GM21526 (cell line): ENCODE data around the gene STK25.
A peak's percentile ranks its signal among the peaks of the same experiment; 100 is the strongest.
"Not testable (repeated sequence)": the region's sequence is repeated elsewhere in the genome, so short reads cannot be mapped to it uniquely, and the experiment has no call there.

Experiments
- ATAC-seq: cut with Tn5 transposase; IDR thresholded peaks from one replicate; pipeline ENCODE4 v1.9.1; 2021; ENCODE audit warnings: moderate library complexity; ENCODE audit not compliant: unreplicated experiment, low FRiP score

The STK25 gene

DNA sequence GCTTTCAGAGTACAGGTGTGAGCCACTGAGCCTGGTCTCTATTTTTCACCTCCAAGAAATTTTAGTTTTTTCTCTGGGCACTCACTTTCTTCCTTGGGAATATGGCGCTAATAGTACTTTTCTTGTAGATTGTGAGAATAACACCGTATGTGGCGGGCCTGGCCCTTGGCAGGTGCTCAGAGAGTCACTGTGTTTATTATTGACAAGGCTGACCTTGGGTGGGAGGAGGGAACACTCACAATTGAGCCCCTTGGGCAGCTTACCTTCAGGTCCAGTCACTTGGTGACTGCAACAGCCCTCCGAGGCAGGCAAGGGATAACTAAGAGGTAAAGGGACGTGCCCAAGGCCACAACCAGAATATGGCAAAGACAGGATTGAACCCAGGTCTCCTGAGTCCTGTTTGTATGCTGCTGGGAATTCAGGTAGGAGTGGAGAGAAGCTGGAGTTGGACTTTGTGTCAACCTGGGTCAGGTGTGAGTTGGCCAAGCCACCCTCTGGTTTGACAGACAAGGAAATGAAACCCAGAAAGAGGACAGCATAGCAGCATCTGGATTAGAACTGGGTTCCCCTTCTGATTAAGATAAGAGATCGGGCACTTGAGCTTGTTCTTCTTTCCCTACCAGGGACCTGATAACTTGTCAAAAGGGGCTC lies 2.8 kb upstream of the STK25 start:
- no peak for ATAC-seq

DNA sequence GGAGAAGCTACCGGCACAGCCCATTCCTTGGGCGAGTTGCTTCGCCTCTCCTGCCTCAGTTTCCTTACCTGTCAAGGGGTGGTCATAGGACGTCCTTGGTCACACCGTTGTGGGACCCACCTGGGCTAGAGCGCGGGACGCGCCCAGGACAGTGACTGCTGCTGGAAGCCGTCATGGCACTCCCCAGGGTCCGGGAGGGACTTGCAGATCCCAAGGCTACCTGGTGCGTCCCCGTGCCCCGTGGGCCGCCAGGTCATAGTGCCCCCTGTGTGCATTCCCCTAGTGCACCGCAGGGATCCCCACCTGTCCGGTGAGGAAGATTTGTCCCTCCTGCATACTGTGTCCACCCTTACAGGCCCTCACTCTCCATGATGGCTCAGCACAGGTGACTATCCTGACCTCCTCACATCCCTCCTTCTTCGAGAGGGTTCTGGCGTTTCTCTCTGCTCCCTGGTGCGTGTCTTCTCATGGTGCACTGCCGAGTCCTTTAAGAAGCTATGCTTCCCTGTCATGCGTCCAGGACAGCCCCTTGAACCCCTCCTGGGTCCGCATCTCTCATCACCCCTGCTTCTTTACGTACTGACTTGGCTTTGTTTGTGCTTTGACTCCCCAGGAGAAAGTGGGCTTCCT lies 886 bp upstream of the STK25 start:
- no peak for ATAC-seq

DNA sequence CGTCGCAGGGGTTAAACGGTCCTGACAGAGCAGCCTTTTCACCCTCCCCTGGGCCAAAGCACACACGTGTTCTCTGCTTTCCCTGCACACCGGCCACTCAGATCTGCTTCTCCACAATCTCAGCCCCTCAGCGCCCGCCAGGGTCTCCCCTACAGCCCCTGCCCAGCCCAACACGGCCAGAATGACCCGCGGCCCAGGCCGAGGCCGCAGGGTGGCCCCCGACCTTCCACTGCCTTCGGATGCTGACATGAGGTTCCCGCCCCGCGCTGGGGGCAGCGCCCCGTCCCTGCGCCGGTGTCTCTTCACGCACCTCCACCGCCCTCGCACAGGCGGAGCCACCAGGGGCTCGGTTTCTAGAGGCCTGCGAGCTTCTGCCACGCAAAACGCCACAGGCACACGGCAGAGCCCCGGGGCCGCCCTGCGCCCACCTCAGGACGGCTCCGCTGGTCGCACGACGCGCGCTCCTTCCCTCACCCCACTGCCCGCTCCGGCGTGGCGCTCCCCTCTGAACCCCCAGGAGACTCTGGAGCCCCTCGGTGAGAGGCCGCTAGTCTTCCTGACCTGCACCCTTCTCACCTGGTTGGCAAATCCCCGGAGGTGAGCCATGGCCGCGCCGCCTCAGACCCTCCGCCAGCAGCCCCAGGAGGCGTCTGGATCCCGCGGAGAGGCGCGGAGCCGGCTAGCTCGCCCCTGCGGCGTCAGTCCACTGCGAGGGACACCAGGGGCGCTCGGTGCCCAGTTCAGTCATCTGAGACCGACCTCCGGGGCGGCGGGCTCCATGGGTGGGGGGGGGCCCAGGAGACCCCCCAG lies 749 bp downstream of the STK25 start:
- ATAC-seq, result peak; percentile 19

DNA sequence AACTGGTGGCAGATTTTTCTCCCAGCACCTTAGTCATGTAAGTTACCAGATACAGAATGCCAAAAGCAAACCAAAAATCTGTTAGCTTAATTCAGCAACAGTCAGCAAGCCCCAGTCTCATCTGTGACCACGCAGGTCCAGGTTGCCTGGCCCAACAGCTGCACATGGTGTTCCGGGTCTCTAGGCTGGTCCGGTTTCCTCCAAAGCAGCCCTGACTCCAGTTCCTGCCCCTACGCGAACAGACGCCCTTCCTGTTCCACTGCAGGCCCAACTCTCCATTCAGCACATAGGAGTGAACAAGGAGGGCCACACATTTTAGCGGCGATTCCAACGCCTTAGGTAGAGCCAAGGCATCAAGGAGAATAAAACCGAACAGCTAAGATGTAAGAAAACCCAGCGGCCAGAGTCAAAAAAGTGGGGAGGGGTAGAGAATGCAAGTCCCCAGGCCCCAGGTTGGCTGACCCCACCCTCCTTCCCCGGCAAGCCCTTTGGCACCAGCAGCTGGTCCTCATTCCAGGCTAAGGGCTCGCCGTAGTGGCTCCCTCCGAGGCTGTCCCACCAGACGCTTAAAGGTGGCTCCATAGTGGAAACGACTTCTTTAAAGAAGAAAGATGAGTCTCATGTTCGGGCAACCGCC lies 1.5 kb downstream of the STK25 start:
- no peak for ATAC-seq

DNA sequence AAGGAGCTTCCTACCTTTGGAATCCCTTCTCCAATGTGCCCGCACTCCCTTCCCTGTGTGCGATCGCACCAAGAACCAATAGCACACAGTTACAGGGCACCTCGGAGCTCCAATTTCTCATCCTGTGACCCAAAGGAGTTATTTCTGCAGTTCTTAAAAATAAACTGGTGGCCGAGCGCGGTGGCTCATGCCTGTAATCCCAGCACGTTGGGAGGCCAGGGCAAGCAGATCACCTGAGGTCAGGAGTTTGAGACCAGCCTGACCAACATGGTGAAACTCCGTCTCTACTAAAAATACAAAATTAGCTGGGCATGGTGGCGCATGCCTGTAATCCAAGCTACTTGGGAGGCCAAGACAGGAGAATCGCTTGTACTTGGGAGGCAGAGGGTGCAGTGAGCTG lies 2.1 kb downstream of the STK25 start:
- not testable (repeated sequence) for ATAC-seq

DNA sequence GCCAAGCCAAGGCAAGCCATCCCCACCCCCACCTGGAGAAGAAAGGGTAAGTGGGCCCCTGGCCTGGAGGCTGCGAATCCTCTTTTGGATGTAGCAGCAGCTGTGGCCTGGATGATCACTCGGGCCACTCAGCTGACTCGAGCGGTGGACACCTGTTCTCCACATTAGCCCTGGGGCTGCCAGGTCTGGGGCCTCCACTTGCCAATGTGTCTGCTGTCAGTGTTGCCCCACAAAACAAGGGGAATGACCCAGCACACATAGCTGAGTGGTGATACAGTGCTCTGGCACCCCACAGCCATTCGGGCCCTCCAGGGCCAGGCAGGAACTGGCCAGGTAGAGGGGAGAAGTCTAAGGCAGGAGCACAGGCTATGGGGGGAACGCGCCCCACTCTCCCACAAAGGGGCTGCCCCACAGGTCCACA lies 2.6 kb downstream of the STK25 start:
- ATAC-seq, result no peak

DNA sequence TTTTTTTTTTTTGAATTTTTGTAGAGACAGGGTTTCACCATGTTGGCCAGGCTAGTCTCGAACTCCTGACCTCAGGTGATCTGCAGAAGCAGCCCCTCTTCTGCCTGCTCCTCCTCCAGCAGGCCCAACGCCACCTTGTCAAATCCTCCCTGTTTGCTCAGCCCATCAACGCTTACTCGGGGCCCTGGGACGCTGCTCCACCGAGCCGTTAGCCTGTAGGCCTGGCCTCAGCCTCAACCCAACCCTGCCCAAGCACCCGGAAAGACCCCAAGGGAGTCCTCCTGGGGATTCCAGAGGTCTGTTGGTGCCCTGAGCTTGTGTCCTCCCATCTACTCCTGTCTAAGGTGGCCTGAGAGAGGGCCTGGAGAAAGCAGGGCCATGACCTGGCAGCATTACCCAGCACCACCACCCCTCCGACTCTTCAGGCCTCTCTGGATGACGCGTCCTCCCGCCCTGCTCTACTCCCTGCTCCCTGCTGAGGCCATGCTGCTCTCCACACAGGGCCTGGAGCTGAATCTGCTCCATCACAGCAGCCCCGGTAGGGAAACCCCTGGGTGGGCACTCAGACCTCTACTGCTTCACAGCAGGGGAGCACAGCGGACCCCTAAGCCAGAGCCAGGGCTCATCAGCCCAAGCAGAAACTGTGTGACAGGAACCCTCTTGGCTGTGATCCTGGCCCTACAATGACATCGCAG lies 3.2 kb downstream of the STK25 start:
- no peak for ATAC-seq

DNA sequence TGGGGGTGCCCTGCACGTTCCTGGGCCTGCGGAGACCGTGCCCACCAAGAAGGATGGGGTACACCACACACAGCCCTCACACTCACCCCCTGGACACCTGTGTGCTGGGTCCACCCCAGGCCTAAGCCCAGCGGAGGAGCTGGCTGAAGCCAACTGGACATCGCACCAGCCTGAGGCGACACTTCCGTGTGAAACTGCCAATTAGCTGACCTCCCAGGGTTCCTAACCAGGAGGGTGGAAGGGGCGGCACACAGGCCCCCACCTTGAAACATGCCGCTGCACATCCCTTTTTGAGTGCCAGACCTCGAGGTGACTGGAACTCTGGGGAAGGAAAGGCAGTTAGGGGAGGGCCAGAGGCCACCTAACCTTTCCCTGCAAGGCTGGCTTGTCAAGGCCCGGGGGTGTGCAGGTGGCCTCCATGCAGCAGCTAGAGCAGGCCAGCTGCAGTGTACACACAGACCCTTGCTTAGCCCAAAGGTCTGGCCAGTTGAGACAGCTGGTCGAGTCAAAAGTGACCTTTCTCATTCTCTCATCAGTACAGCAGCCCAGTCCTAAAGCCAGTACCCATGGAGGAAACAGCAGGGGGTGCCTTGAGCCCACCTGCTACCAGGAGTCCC lies 4.5 kb downstream of the STK25 start:
- no peak for ATAC-seq

DNA sequence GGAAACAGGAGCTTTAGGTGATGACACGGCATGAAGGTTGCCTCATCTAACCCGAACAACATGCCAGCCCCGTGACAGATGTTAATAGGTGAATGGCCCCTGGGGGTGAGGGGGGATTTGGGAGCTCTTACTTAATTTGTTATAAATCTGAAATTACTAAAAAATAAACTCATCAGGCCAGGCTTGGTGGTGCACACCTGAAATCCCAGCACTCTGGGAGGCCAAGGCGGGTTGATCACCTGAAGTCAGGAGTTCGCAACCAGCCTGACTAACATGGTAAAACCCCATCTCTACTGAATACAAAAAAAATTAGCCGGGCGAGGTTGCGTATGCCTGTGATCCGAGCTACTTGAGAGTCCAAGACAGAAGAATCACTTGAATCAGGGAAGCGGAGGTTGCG lies 6.1 kb downstream of the STK25 start:
- ATAC-seq, result no peak

DNA sequence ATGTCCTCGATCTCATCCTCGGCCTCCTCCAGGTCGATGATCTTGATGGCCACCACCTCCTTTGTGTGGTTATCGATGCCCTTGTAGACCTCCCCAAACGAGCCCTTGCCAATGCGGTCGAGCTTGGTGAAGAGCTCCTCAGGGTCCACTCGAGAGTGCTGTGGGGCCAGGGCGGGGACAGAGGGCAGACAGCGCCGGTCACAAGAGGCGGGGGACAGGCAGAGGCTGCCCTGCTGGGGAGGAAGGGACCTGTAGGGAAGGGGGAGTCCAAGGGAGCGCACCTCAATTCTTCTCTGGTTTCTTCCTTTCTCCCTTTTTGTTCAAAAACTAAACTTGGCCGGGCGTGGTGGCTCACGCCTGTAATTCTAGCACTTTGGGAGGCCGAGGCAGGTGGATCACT lies 6.8 kb downstream of the STK25 start:
- no peak for ATAC-seq

DNA sequence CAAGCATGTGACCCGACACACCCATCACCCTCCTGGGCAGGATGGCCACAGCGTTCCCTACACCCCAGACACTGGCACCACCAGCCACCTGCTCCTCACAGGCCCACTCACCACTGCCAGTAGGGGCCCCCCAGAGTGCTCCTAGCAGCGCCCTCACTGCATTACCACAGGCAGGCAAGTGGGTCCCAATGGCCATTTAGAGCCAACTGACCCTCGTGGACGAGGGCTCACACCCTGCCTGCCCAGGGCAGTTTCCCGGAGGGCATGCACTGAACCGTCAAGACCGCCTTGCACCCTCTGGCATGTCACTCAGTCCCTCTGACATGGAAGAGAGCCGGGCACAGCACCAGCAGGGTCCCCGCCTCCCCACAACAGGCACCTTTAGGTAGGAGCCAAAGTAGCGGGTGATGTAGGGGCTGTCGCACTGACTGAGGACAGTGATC lies 7.3 kb downstream of the STK25 start:
- no peak for ATAC-seq

DNA sequence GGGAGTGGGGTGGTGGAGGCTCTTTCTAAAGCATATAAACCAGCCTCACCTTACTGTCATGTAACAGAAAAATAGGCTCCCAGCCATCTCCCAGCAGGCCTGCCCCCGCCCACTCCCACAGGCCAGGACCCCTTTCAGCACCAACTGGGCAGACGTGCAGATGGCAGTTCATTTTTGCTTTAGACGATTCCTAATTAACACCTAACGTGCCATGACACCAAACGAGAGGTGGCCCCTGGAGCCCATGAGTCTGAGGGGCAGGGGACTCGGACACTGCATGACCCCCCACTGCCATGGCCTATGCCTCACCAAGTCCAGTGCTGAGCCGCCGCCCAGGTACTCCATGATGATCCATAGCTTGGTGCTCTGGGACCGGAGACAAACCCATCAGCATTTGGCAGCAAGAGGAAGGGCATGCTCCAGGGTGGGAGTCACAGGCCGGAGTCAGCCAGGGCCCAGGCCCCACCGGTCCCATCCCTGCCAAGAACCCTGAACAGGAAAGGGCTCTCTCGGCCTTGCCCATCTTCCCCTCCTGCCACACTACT lies 7.9 kb downstream of the STK25 start:
- ATAC-seq, result no peak

DNA sequence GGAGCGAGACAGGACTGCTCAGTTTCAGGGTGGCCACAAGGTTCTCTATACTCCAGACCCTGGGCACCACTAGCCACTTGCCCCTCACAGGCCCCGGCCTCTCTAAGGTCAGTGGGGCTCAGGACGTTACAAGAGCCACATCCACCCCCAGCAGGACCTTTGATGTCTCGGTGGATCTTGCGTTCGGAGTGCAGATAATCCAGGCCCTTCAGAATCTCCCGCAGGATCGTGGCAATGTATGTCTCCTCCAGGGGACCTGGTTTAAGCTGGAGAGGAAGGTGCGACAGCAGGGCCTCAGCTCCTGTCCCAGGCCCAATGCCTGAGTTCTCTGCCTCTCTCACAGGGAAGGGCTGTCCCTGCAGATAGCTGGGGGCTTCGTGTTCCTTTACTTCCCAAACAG lies 8.4 kb downstream of the STK25 start:
- ATAC-seq, result no peak

DNA sequence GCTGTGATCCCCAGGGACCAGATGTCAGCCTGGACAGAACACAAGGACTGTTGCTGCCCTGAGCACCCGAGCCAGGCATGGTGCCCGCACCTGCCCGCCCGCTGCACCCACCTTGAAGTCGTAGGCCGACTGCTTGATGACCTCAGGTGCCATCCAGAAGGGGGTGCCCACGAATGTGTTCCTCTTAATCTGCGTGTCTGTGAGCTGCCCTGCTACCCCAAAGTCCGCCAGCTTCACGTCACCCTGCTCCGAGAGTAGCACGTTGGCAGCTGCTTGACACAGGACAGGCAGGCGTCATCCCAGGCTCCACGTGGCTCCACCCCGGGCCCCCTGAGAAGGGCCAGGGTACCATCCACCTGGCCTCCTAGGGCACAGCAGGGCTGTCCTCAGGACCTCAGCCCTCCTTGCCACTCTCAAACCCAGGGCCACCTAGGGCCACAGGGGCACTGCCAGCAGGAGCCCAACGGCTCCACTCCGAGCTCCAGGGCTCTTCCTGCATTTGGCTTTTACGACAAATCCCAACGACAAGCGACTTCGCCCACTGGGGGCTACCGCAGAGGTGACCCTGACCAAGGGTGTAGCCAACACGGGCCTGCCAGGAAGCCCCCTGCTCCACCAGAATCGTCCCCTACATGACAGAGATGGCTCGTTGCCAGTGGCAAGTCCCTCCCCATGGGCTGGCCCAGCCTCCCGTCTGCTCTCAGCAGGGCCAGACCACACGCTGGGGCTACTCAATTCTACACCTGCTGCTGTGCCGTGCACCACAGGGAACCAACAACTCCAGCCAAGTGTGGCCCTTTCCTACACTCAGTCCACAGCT lies 9.0 kb downstream of the STK25 start:
- ATAC-seq, result no peak

DNA sequence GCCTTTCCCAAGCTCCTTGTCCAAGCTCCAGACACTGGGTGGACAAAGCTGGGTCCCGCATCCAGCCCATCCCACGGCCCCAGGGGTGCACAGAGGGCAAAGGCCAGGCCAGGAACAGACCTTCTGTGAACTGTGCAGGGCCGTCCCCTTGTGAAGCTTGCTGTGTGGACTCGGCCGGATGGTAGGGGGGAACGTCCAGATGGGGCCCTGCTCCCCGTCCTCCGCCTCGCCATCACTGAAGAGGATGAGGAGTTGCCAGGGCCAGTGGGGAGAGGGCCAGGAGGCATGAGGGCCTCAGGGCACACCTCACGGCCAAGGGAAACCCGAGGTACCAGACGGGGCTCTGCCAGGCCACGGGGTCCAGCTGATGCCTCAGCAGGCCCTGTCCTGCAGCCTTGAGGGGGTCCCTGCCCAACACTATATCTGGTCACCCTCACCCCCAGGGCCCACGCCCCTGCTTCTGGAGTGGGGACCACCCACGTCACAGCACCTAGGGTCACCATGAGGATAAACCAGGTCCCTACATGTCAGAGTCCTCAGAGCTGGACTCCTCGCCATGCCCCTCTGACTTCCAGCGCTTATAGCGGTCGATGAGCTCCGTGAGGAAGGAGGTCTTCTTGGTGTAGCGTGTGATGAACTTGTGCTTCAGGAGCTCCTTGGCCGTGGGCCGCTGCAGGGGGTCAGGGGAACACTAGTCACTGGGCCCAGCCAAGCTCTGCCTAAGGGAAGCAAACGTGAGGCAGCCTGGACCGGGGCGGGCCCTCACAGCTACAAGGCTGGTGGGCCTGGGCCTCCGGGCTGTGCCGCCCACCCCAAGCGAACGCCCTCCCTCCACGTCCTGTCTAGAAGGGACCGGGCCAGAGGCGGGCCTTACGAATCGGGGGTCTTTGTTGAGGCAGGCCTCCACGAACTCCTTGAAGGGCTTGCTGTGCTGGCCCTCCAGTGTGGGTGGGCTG lies 10.0 kb downstream of the STK25 start:
- no peak for ATAC-seq

DNA sequence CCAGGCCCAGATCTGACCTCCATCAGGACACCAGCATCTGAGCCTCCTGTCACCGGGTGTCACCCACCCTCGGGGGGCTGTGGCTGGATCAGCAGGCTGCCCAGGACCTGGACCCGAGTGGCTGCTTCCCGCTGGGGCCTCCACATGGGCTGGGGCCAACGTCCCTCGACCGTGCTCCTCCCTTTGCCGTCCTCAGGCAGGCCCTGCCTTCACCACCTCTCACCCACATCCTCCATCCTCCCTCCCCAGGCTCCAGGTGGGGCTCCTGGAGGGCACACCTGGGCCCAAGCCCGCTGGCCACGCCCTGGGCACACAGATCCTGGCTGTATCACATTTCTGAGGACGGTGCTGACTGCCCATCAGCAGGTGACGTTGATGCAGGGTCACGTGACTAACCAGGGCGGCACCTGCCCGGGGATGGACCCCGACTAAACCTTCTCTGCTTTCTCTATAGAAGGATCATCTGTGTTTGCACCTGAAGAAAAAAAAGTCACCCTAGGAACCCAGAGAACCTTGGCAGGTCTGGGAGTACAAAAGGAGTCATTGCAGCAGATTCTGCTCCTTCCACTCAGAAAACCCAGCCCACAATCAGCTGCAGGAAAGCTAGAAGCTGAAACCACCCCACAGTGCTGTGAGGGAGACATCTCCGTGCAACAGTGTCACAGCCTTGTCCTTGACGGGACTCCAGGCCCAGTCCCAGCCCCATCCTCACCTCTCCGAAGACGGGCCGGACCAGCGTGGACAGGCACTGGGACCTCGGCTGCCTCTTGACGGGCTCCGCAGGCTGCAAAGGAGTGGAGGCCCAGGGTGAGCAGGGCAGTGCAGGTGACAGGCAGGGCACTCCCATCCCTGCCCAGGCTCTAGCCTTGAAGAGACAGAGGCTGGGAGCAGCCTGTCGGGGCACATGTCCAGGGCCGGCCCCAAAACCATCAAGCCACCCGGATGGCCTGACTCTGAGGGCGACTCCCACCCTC lies 11.2 kb downstream of the STK25 start:
- no peak for ATAC-seq
